Gastroesophageal sphincter (tissue), 4 donors: ENCODE results near the gene KRTAP10-7. TPM values are rescaled to one million over a fixed set of nuclear protein-coding genes. Genes with fewer than 3 reads are reported as not detected.

Experiments used
- ATAC-seq: fragments of 150-250 bp; one replicate; pipeline ENCODE4 v1.9.1; 2016; ENCODE audit warnings: mild to moderate bottlenecking, moderate library complexity
- H3K27ac ChIP-seq, 4 donors: fragments of 200-600 bp; sonication (generic) in 3 of 4; 1 replicate in 3 of 4; 2 replicates in 1 of 4; pipeline ENCODE4 v1.5.1; 2016 to 2019
- H3K27me3 ChIP-seq: fragments of 200-600 bp; sonication (generic); one replicate; pipeline ENCODE4 v1.5.1; 2019
- H3K36me3 ChIP-seq, 2 donors: fragments of 200-600 bp; sonication (generic); one replicate each; pipeline ENCODE4 v1.5.1; 2019; ENCODE audit warnings: control low read depth in 1 of 2
- H3K4me1 ChIP-seq, 3 donors: fragments of 200-600 bp; sonication (generic); 1 replicate in 2 of 3; 2 replicates in 1 of 3; pipeline ENCODE4 v1.5.1; 2016 to 2019; ENCODE audit warnings: control low read depth in 2 of 3
- H3K4me3 ChIP-seq, 2 donors: fragments of 200-600 bp; sonication (generic); one replicate each; pipeline ENCODE4 v1.5.1; 2019; ENCODE audit warnings: mild to moderate bottlenecking in 1 of 2, moderate library complexity in 1 of 2
- H3K9me3 ChIP-seq, 3 donors: fragments of 200-600 bp; sonication (generic); one replicate each; pipeline ENCODE4 v1.5.1; 2017 to 2019; ENCODE audit warnings: control low read depth in 2 of 3
- CTCF ChIP-seq, 4 experiments: fragments of 200-600 bp in 2 of 4; fragments of 450-650 bp in 2 of 4; sonication (generic) in 1 of 4; IDR thresholded peaks; one replicate each; pipeline ENCODE4 v1.5.1; 2017 to 2019; ENCODE audit warnings: antibody characterized with exemption in 4 of 4, mild to moderate bottlenecking in 2 of 4, moderate library complexity in 2 of 4
- EP300 ChIP-seq: sonication (generic); formaldehyde crosslinking; IDR thresholded peaks from one replicate; pipeline ENCODE4 v1.6.1; 2017; ENCODE audit warnings: antibody characterized with exemption, mild to moderate bottlenecking
- POLR2A ChIP-seq, 2 donors: fragments of 450-650 bp; IDR thresholded peaks; one replicate each; pipeline ENCODE4 v1.6.1; 2017; ENCODE audit warnings: antibody characterized with exemption in 2 of 2, mild to moderate bottlenecking in 2 of 2, moderate library complexity in 1 of 2
- POLR2AphosphoS5 ChIP-seq: sonication (generic); formaldehyde crosslinking; IDR thresholded peaks from one replicate; pipeline ENCODE4 v1.6.1; 2017; ENCODE audit warnings: antibody characterized with exemption
- WGBS, 2 donors: methylation state at CpG; one replicate each; pipeline ENCODE4 v1.1.5; 2018; ENCODE audit warnings: low coverage in 1 of 2; 5-methylcytosine and 5-hydroxymethylcytosine counted together
- total RNA-seq, 4 donors: library from RNA; depleted of rRNA; stranded (reverse); fragments of >200 nt; gene quantifications; one replicate each; pipeline ENCODE4 v1.1.0, GENCODE V29; 2016

Gene KRTAP10-7
- total RNA-seq, 4 donors from 2014 or later, result not detected

GRCh38 chr21:44614161-44614631 lies 13.8 kb downstream of the KRTAP10-7 start:
- Histone ChIP-seq H3K27me3 (peaks cover 72% of the 10 kb centered on the region), H3K27ac (no peak overlapping the region), H3K4me1 (no peaks in the 10 kb centered on the region), H3K4me3 (no peak overlapping the region), H3K36me3 (no peaks in the 10 kb centered on the region), H3K9me3 (peaks cover 0 to 36% (median 0%) of the 10 kb centered on the region in 3 donors)
- no peak for ATAC-seq
- WGBS, 2 donors, result no CpG with 5 or more reads among the region's 20 CpGs
- no peak for TF ChIP-seq EP300
- no peak for TF ChIP-seq POLR2A (IDR thresholded peaks at IDR 0.05)
- no peak for TF ChIP-seq CTCF (IDR thresholded peaks at IDR 0.05)

- no peaks in the 10 kb centered on the region for H3K4me1 ChIP-seq
- no peaks in the 10 kb centered on the region for H3K36me3 ChIP-seq
- TF ChIP-seq POLR2AphosphoS5 (no peak), POLR2A (IDR thresholded peaks at IDR 0.05) (no peak), CTCF (IDR thresholded peaks at IDR 0.05) (no peak), EP300 (no peak)
- 74 to 92% methylated on average over 3 to 16 of the region's 28 CpGs for WGBS, 2 donors
- no peak overlapping the region for H3K27ac ChIP-seq
- no peak overlapping the region for H3K4me3 ChIP-seq
- peaks cover 72% of the 10 kb centered on the region for H3K27me3 ChIP-seq
- no peak for ATAC-seq
- peaks cover 0 to 37% (median 0%) of the 10 kb centered on the region in 3 donors for H3K9me3 ChIP-seq
Measured at GRCh38 chr21:44614961-44615391, 14.6 kb downstream of the KRTAP10-7 start.

- TF ChIP-seq POLR2A (IDR thresholded peaks at IDR 0.05), result no peak
- no peak for TF ChIP-seq CTCF (IDR thresholded peaks at IDR 0.05)
- no peak for TF ChIP-seq EP300
- no peak for TF ChIP-seq POLR2AphosphoS5
- peaks cover 0 to 35% (median 0%) of the 10 kb centered on the region in 3 donors for H3K9me3 ChIP-seq
- 74 to 78% methylated on average over 1 to 4 of the region's 8 CpGs for WGBS, 2 donors
- peaks cover 67% of the 10 kb centered on the region for H3K27me3 ChIP-seq
- no peak overlapping the region for H3K4me3 ChIP-seq
- no peaks in the 10 kb centered on the region for H3K4me1 ChIP-seq
- no peak overlapping the region for H3K27ac ChIP-seq
- H3K36me3 ChIP-seq, result no peaks in the 10 kb centered on the region
- ATAC-seq, result no peak
Measured at GRCh38 chr21:44615466-44615865, 15.1 kb downstream of the KRTAP10-7 start.

- Histone ChIP-seq H3K36me3 (no peaks in the 10 kb centered on the region), H3K4me1 (no peaks in the 10 kb centered on the region), H3K27ac (no peak overlapping the region), H3K27me3 (peaks cover 64% of the 10 kb centered on the region), H3K9me3 (peaks cover 0 to 29% (median 0%) of the 10 kb centered on the region in 3 donors), H3K4me3 (no peak overlapping the region)
- 40 to 54% methylated on average over 3 to 4 of the region's 17 CpGs for WGBS, 2 donors
- ATAC-seq, result no peak
- TF ChIP-seq CTCF (IDR thresholded peaks at IDR 0.05), result no peak
- no peak for TF ChIP-seq POLR2AphosphoS5
- no peak for TF ChIP-seq POLR2A (IDR thresholded peaks at IDR 0.05)
- TF ChIP-seq EP300, result no peak
Measured at GRCh38 chr21:44615911-44616590, 15.7 kb downstream of the KRTAP10-7 start.

- Histone ChIP-seq H3K36me3 (no peaks in the 10 kb centered on the region), H3K4me1 (no peaks in the 10 kb centered on the region), H3K9me3 (peaks cover 0 to 24% (median 0%) of the 10 kb centered on the region in 3 donors), H3K27ac (no peak overlapping the region), H3K27me3 (peaks cover 62% of the 10 kb centered on the region), H3K4me3 (no peak overlapping the region)
- TF ChIP-seq CTCF (IDR thresholded peaks at IDR 0.05) (no peak), POLR2A (IDR thresholded peaks at IDR 0.05) (no peak), EP300 (no peak), POLR2AphosphoS5 (no peak)
- WGBS, 2 donors, result 70% methylated on average over 2 of the region's 16 CpGs; no CpG with 5 or more reads in 1 of the 2 donors
- ATAC-seq, result no peak
Measured at GRCh38 chr21:44616591-44616926, 16.2 kb downstream of the KRTAP10-7 start.
